ENCODE results near the gene MCF2.

The MCF2 gene

GRCh38 chrX:139596068-139596467 lies 111.9 kb downstream of the MCF2 start:
- DNase-seq, result no peak

GRCh38 chrX:139585613-139586012 lies 122.4 kb downstream of the MCF2 start:
- DNase-seq, result no peak

GRCh38 chrX:139581068-139581467 lies 126.9 kb downstream of the MCF2 start:
- no peak for DNase-seq

- DNase-seq, result no peak
Measured at GRCh38 chrX:139566981-139567380, 141.0 kb downstream of the MCF2 start.

GRCh38 chrX:139563251-139563650 lies 144.7 kb downstream of the MCF2 start:
- no peak for DNase-seq

- no peak for DNase-seq
Measured at GRCh38 chrX:139560221-139560620, 147.7 kb downstream of the MCF2 start.

- DNase-seq, result no peak
Measured at GRCh38 chrX:139559383-139560042, 148.5 kb downstream of the MCF2 start.

- no peak for DNase-seq
Measured at GRCh38 chrX:139554991-139555675, 152.8 kb downstream of the MCF2 start.

- DNase-seq, result no peak
Measured at GRCh38 chrX:139554376-139554775, 153.6 kb downstream of the MCF2 start.

- DNase-seq, result no peak
Measured at GRCh38 chrX:139544591-139544990, 163.4 kb downstream of the MCF2 start.

GRCh38 chrX:139543920-139544319 lies 164.0 kb downstream of the MCF2 start:
- no peak for DNase-seq

GRCh38 chrX:139542652-139543051 lies 165.3 kb downstream of the MCF2 start:
- DNase-seq, result no peak

GRCh38 chrX:139538907-139539790 lies 168.8 kb downstream of the MCF2 start:
- no peak for DNase-seq

GRCh38 chrX:139533444-139533843 lies 174.5 kb downstream of the MCF2 start:
- DNase-seq, result no peak

GRCh38 chrX:139532834-139533233 lies 175.1 kb downstream of the MCF2 start:
- no peak for DNase-seq

Measured in CD4-positive, alpha-beta T cell treated with Interleukin-6 for 4 hours (primary cell).